IPS-18c (cell line): Measurements from ENCODE around the gene SRPK2.
"Not testable (repeated sequence)": the region's sequence is repeated elsewhere in the genome, so short reads cannot be mapped to it uniquely, and the experiment has no call there.

Experiments used
- H3K4me3 ChIP-seq: 2 replicates; pipeline ENCODE4 v1.7.0; 2013; ENCODE audit warnings: low read depth, mild to moderate bottlenecking, low read length, moderate library complexity; ENCODE audit not compliant: insufficient read depth
- H3K9me3 ChIP-seq: one replicate; pipeline ENCODE4 v1.6.1; 2013; ENCODE audit warnings: mild to moderate bottlenecking, low read length, moderate library complexity; ENCODE audit not compliant: control insufficient read depth, insufficient read depth

Gene SRPK2

DNA sequence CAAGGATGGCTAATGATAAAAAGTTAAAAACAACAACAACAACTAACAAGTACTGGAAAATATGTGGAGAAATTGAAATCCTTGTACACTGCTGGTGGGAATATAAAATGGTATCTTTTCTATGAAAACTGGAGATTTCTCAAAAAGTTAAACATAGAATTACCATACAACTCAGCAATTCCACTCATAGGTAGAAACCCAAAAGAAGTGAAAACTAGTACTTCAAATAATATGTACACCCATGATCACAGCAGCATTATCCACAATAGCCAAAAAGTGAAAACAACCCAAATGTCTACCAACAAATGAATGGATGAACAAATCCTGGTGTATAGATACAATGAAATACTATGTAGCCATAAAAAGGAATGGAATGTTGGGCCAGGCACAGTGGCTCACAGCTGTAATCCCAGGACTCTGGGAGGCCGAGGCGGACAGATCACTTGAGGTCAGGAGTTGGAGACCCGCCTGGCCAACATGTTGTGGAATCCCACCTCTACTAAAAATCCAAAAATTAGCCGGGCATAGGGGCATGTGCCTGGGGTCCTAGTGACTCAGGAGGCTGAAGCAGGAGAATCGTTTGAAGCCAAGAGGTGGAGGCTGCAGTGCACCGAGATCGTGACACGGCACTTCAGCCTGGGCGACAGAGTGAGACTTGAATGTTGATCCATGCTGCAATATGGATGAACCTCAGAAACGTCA is 66.8 kb downstream of the SRPK2 start:
- Histone ChIP-seq H3K4me3 (no peak overlapping the region), H3K9me3 (no peaks in the 10 kb centered on the region)

DNA sequence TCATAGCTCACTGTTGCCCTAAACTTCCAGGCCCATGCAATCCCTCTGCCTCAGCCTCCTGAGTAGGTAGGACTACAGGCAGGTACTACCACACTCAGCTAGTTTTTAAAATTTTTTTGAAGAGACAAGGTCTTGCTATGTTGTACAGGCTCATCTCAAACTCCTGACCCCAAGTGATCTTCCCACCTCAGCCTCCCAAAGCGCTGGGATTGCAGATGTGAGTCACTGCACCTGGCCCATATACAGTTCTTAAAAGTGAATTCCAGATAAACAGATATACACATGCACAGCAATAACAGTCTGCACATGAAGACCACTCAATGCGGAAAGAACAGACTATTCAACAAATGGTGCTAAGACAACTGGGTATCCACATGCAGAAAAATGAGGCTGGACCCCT is 67.8 kb downstream of the SRPK2 start:
- H3K9me3 ChIP-seq, result no peaks in the 10 kb centered on the region
- no peak overlapping the region for H3K4me3 ChIP-seq

DNA sequence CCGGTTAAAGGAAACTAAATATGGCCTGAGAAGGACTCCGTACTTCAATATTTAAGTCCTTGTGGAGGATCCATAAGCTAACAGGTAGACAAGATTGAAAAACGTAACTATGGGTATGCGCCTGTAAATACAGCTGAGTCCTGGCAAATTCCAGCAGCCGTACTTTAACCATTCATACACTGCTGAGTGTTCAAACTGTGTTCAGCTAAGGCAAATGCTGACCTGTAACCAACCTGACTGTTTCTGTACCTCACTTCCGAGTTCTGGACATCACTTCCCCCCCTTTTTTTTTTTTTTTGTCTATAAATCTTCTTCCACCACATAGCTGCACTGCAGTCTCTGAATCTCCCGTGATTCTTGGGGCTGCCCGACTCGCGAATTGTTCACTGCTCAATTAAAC is 69.1 kb downstream of the SRPK2 start:
- no peak overlapping the region for H3K4me3 ChIP-seq
- H3K9me3 ChIP-seq, result no peaks in the 10 kb centered on the region

DNA sequence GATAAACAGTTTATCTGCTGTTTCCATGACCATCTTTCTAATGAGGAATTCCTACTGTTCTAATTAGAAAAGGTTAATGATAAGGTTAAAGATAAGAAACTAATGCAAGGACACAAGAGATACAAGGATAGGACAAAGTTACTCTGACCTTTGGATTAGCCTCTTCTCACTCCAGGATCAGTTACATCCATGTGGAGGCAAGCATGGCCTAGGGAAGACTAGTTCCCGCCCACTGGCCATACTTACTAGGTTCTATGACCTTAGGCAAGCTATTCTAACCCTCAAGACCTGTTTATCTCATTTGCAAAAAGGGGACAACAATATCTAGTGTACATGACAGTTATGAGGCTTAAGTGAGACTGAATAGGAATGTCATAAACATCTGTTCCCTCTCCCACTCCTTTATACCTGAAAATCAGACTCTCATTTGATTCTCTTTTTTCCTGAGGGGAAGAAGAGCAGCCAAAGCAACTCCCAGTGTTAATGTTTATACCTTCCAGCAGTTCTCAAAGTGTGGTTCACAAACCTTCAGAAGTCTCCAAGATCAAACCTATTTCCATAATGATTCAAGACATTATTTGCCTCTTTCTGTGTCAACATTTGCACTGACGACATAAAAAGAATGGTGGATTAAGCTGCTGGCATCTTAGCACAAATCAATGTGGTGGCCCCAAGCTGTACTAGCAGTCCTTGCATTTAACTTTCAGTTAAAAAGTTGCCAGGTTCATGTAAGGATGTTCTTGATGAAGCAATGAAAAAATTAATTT is 72.0 kb downstream of the SRPK2 start:
- Histone ChIP-seq H3K4me3 (no peak overlapping the region), H3K9me3 (no peaks in the 10 kb centered on the region)

DNA sequence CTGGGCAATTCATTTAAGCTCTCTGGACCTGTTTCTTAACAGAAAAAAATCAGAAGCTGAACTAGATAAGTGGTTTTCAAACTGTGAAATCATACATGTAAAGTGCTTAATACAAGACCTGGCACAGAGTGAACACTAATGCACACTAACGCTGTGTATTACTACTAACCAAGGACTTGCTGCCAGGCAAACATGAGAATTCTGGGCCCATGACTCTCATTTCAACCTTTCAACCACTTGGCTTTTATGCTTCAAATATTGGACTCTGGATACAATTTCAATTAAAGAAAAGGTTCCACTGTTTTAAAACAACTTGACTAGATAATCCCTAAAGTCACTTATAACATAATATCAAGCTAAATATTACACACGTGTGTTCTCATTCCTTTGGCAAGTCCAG is 73.4 kb downstream of the SRPK2 start:
- H3K9me3 ChIP-seq, result no peaks in the 10 kb centered on the region
- no peak overlapping the region for H3K4me3 ChIP-seq

DNA sequence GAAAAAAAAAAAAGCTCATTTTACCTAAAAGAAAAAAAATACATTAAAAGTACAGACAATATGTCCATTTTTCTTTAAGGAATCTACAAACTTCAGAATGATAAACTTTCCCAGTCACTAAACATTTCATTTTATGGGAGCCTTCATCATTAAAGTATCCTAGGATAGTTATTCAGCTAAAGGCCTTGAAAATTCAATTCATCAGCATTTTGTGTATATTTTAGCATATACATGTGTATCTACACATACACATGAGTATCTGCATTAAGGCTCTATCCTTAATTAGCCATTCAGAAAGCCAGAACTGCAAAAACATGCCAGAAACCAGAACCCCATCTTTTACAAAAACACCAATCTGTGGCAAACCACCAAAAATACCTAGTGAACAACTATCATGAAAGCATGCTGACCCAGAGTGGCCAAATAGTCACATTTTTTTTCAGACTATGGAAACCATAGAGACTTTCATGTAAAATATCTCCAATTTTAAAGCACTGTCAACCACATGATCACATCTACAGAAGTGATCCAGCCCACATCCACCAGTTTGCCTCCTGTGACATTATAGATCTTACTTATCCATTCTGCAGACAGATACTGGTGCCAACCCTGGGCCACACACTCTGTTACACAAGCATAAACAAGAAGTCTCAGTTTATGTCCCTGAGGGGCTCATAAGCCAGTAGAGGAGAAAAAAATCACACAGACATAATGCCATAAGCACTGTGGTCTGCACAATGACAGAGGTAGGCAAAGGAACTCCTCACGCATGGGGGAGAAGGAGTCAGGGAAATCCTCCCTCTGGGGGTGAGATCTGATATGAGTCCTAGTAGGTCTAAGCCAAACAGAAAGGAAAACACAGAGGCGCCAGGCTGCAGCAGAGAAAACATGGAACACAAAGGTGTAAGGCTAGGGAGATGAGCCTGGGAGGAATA is 79.2 kb downstream of the SRPK2 start:
- Histone ChIP-seq H3K9me3 (no peaks in the 10 kb centered on the region), H3K4me3 (no peak overlapping the region)

DNA sequence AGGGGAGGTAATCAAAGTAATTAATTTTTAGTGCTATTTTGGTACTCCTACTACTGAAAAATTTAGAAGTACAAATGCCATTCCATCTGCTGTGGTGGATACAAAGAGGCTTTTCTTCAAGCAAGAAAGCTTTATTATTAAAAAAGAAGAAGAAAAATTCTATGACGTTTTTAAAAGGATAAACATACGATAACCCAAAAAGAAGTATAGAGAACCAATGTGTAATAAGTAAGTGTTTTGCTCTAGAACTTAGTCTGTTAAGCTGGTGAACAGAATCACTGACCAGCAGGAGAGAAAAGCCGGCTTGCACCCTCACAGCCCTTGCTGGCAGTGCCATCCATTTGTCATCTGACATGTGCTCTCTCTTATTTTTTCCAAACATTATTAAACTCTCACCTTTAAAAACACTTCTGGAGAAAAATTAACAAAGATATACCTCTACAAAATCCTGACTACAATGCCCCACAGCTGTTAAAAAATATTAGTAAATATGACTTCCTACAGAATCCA is 81.5 kb downstream of the SRPK2 start:
- H3K4me3 ChIP-seq, result no peak overlapping the region
- no peaks in the 10 kb centered on the region for H3K9me3 ChIP-seq

DNA sequence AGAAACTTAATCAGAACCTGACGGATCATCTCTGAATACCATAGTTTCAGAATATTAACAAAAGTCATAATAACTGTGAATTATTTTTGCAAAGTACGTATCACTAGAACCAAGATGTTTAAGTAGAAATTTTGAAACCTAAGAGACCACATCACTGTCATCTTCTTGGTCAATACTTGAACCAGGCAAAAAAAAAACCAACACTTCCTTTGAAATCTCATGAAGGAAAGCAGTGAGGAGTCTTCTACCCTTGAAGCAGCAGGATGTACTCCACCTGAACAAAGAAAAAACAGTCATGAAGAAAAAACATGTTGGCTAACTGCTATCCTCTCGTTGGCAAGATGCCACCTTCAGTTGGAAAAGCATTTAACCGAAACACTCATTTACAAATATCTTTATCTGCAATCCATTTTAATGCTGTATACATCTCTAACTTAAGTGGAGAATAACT is 82.4 kb downstream of the SRPK2 start:
- H3K4me3 ChIP-seq, result no peak overlapping the region
- no peaks in the 10 kb centered on the region for H3K9me3 ChIP-seq

DNA sequence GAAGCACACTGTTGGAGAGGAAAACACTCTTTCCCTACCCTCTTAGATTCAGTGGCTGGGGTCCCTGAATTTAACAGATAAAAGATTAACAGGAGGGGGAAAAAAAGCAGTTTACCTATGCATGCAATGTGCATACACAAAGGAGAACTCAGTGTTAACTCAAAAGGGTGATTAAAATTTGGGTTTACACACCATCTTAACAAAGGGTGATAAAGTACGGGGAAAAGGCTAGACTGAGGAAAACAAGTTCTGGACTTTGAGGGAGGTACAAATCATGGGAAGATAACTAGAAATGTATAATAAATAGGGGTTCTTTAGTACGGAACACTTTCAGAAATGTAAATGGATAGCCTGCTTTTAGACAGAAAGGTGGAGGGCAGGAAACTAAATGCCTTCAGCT is 83.1 kb downstream of the SRPK2 start:
- no peak overlapping the region for H3K4me3 ChIP-seq
- no peaks in the 10 kb centered on the region for H3K9me3 ChIP-seq

DNA sequence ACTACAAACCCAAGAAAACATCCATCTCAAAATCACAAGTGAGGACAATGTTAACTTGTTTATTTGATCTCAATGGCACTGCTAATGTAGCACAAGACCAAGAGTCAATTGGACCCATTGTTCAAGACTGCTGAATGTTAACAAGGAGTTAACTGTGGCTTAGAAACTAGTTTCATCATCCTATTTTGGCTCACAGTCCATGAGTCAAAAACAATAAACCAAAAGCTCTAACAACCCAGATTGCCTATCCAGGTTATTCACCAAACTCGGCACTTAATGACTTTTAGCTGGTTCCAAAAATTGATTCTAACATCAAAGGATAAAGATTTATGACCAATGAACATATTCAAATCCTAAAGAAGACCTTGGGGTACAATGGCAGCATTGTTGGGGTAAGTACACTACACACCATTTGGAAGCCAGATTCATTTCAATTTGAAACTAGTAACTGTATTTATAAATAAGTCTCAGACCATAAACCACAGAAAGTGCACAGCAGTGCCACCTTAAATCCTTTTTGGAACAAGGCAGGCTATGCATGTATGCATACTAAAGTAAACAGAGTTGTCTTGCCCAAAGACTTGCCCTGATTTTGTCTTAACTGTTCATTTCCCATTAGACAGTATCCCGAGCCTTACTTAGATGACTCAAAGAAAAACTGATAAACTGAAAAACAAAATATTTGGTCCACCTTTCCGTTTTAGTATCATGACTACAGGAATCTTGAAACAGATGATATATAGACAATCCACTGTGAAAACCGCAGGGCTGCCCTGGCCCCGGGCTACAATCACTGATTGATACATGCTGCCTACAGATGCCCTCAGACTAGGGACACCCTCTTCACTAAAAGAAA is 84.5 kb downstream of the SRPK2 start:
- no peak overlapping the region for H3K4me3 ChIP-seq
- H3K9me3 ChIP-seq, result no peaks in the 10 kb centered on the region

DNA sequence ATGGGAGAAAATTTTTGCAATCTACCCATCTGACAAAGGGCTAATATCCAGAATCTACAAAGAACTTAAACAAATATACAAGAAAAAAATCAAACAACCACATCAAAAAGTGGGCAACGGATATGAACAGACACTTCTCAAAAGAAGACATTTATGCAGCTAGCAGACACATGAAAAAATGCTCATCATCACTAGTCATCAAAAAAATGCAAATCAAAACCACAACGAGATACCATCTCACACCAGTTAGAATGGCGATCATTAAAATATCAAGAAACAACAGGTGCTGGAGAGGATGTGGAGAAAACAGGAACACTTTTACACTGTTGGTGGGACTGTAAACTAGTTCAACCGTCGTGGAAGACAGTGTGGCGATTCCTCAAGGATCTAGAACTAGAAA is 88.1 kb downstream of the SRPK2 start:
- H3K9me3 ChIP-seq, H3K4me3 ChIP-seq: not testable (repeated sequence)

DNA sequence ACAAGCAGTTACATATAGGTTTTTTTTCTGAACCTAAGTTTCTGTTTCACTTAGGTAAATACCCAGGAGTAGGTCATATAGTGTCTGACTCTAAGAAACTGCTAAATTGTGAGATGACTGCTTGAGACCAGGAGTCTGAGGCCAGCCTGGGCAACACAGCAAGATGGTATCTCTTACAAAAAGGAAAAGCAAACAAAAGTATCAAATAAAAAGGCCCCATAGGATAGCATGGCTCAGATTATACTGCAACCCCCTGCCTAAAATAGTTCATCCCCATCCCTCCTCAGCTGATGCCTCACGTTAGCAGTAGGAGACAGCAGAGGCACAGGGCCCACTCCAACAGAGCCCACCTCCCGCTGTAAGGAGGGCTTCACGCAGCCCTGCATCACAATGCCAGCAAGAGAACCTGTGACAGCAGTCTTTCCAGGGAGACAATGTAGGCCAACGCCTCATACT is 90.3 kb downstream of the SRPK2 start:
- no peak overlapping the region for H3K4me3 ChIP-seq
- no peaks in the 10 kb centered on the region for H3K9me3 ChIP-seq

DNA sequence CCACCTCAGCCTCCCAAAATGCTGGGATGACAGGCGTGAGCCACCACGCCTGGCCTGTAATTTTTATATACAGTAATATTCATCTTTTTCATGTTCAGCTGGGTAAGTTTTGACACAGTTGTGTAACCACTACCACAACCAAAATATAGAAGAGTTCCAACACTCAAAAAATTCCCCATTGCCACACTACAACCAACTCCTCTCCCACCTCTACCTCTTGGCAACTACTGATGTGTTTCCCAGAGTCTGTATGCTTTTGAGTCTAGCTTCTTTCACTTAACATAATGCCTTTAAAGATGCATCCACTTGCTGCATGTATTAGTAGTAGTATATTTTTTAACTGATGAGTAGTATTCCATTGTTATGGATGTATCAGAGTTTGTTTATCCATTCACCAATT is 90.7 kb downstream of the SRPK2 start:
- no peak overlapping the region for H3K4me3 ChIP-seq
- no peaks in the 10 kb centered on the region for H3K9me3 ChIP-seq

DNA sequence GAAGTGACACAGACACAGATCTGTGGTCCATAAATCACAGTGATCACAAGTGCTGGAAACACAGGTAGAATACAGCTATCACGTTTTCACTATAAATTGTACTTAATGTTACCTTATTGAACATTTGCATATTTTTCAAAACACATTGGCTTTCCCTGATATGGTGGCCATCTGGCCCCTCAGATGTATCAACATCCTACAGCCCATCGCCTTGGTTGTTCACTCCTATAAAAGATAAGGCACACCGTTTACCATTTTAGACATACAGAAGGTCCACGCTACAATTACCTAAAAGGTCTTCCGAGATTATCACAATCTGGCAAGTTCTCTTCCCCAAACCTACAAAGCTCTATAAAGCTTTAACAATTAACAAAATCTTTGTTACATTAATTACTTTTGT is 91.4 kb downstream of the SRPK2 start:
- H3K9me3 ChIP-seq, result no peaks in the 10 kb centered on the region
- H3K4me3 ChIP-seq, result no peak overlapping the region

DNA sequence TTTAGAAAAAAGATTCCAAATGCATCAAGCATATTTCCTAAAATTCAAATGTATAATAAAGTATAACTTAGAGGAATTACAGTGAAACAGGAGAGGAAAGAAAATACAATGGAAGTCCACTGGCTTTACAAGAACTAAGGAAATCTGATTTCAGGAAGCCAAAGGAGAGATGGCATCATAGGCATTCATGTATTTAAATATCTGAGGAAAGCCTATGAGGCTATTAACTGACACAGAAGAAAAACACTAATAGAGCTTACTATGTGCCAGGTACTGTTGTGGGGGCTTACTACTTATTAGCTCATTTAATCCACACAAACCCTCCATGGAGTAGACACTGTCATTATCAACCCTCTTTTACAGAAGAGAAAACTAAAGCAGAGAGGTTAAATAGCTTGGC is 92.2 kb downstream of the SRPK2 start:
- Histone ChIP-seq H3K9me3 (no peaks in the 10 kb centered on the region), H3K4me3 (no peak overlapping the region)

DNA sequence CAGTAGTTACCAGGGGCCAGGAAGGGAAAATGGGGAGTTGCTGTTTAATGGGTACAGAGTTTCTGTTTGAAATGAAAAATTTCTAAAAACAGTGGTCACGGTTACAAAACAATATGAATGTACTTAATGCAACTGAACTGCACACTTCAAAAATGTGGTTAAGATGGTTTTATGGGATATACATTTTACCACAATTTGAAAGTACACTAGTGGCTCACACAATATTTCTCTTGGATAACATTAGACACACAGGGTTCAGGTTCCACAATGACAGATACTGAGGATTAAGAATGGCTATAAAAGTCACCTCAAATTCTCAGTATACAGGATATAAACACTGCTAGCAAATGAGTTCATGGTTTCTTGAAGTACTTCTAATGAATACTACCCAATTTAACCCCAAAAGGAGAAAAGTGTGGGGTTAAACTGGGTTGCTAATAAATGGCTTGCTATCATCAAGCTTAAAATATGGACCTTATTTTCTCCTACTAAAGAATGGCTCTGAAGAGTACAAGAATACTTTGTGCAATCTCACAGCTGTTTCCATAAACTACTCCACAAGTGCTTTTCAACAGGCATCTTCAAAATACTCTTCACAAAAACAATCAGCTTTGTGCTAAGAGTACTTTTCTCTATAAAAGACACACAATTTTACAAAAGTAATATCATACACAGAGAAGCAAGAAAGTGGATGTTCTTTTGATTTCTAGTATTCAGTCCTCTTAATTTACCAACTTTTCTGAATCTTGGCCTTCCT is 92.9 kb downstream of the SRPK2 start:
- no peak overlapping the region for H3K4me3 ChIP-seq
- H3K9me3 ChIP-seq, result no peaks in the 10 kb centered on the region
